Trophoblast cell (in vitro differentiated cells and primary cell): Measurements from ENCODE around the gene RNF212.
A peak's percentile ranks its signal among the peaks of the same experiment; 100 is the strongest.

Source experiments
- DNase-seq, 2 donors: peaks; one replicate each; pipeline ENCODE4 v3.0.0-alpha.2; 2016
- H2AFZ ChIP-seq: 2 replicates; pipeline ENCODE4 v1.6.1; 2013; ENCODE audit warnings: low read length, moderate library complexity, mild to moderate bottlenecking; ENCODE audit not compliant: insufficient read depth, poor library complexity
- H2AK5ac ChIP-seq: 2 replicates; pipeline ENCODE4 v1.6.1; 2013; ENCODE audit warnings: mild to moderate bottlenecking, low read length
- H2BK120ac ChIP-seq: 2 replicates; pipeline ENCODE4 v1.6.1; 2013; ENCODE audit warnings: low read length, mild to moderate bottlenecking, moderate library complexity; ENCODE audit not compliant: insufficient read depth, poor library complexity
- H2BK12ac ChIP-seq: 2 replicates; pipeline ENCODE4 v1.6.1; 2013; ENCODE audit warnings: mild to moderate bottlenecking, low read length, moderate library complexity
- H2BK5ac ChIP-seq: 2 replicates; pipeline ENCODE4 v1.6.1; 2013; ENCODE audit warnings: low read length, low read depth, moderate library complexity, mild to moderate bottlenecking; ENCODE audit not compliant: poor library complexity
- H3K14ac ChIP-seq: 2 replicates; pipeline ENCODE4 v1.6.1; 2013; ENCODE audit warnings: mild to moderate bottlenecking, low read length
- H3K18ac ChIP-seq: 2 replicates; pipeline ENCODE4 v1.6.1; 2013; ENCODE audit warnings: mild to moderate bottlenecking, low read length
- H3K23ac ChIP-seq: 2 replicates; pipeline ENCODE4 v1.6.1; 2013; ENCODE audit warnings: low read length
- H3K27ac ChIP-seq: 2 replicates; pipeline ENCODE4 v1.5.1; 2013; ENCODE audit warnings: low read depth, mild to moderate bottlenecking, inconsistent platforms, low read length, moderate library complexity
- H3K27me3 ChIP-seq: 2 replicates; pipeline ENCODE4 v1.6.1; 2013; ENCODE audit warnings: inconsistent platforms, mild to moderate bottlenecking, low read length, moderate library complexity; ENCODE audit not compliant: insufficient read depth
- H3K36me3 ChIP-seq, 2 experiments: 1 replicate in 1 of 2; 2 replicates in 1 of 2; pipeline ENCODE4 v1.6.1; 2013; ENCODE audit warnings: low read length in 2 of 2, mild to moderate bottlenecking in 2 of 2, moderate library complexity in 1 of 2; ENCODE audit not compliant: insufficient read depth in 2 of 2, control insufficient read depth in 1 of 2
- H3K4ac ChIP-seq: 2 replicates; pipeline ENCODE4 v1.6.1; 2013; ENCODE audit warnings: low read depth, mild to moderate bottlenecking, low read length, moderate library complexity
- H3K4me1 ChIP-seq, 2 experiments: 1 replicate in 1 of 2; 2 replicates in 1 of 2; pipeline ENCODE4 v1.6.1; 2013; ENCODE audit warnings: low read length in 2 of 2, mild to moderate bottlenecking in 2 of 2, moderate library complexity in 1 of 2; ENCODE audit not compliant: insufficient read depth in 2 of 2, control insufficient read depth in 1 of 2
- H3K4me2 ChIP-seq: 2 replicates; pipeline ENCODE4 v1.6.1; 2013; ENCODE audit warnings: inconsistent platforms, mild to moderate bottlenecking, low read length, moderate library complexity
- H3K4me3 ChIP-seq: 2 replicates; pipeline ENCODE4 v1.5.1; 2013; ENCODE audit warnings: mild to moderate bottlenecking, low read depth, low read length, inconsistent platforms
- H3K79me1 ChIP-seq: one replicate; pipeline ENCODE4 v1.6.1; 2013; ENCODE audit warnings: low read length
- H3K79me2 ChIP-seq: 2 replicates; pipeline ENCODE4 v1.6.1; 2013; ENCODE audit warnings: low read length, mild to moderate bottlenecking; ENCODE audit not compliant: control insufficient read depth, insufficient read depth, poor library complexity
- H3K9ac ChIP-seq: 2 replicates; pipeline ENCODE4 v1.6.1; 2013; ENCODE audit warnings: mild to moderate bottlenecking, low read length
- H3K9me3 ChIP-seq: 2 replicates; pipeline ENCODE4 v1.6.1; 2013; ENCODE audit warnings: low read depth, mild to moderate bottlenecking, control low read depth, inconsistent platforms, low read length; ENCODE audit not compliant: insufficient read depth
- H4K12ac ChIP-seq: 2 replicates; pipeline ENCODE4 v1.6.1; 2013; ENCODE audit warnings: low read depth, mild to moderate bottlenecking, low read length, moderate library complexity
- H4K8ac ChIP-seq: 2 replicates; pipeline ENCODE4 v1.6.1; 2013; ENCODE audit warnings: low read depth, mild to moderate bottlenecking, low read length, moderate library complexity
- H4K91ac ChIP-seq: one replicate; pipeline ENCODE4 v1.6.1; 2013; ENCODE audit warnings: low read depth, mild to moderate bottlenecking, low read length, moderate library complexity
- WGBS: extraction: QIAGEN DNeasy Blood & Tissue Kit; methylation state at CpG from one replicate; pipeline ENCODE4 v1.1.7; 2013; ENCODE audit warnings: missing lambda C conversion rate; ENCODE audit not compliant: insufficient read length, insufficient coverage; ENCODE audit errors: extremely low coverage; 5-methylcytosine and 5-hydroxymethylcytosine counted together

RNF212 gene

DNA sequence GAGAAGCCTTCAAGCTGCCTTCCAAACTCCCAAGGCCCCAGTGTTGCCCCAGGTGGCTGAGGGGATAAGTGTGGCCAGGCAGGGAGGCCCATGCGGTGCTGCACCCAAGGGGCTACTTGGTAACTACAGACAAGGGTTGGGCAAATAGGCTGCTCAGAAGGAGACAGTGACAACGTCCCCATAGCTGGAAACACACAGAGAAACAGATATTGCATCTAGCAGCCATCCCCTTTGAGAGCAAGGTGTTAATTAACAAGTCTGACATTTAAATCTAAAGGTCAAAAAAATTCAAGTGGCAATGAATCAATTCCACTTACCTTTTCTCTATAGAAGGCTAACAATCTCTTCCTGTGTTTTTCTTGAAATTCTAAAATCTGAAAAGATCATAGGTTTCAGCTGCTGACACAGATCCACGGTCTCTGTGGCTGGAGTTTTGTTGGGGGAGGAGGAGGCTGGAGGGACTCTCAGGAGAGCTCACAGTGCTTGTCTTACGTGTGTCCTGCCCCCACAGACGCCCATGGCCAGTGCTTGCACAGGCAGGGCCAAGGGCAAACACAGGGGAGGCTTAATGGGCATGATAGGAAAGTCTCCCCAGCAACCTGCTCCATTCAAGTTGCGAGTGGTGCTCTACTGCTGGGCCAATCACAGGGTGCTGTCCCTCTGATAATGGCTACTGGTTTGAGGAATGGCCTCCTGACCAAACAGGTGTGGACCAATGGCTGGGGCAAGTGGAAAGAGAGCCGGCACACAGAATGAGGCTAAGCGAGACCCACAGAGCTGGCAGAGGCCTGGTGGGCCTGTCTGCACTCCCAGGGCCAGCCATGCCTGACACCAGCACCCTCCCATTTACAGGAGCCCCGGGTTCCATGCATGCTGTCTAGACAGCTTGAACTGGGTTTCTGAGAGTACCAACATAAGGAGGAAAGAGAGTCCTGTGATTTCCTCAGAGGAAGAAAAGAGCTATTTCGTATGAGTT, 22.6 kb downstream of the RNF212 start:
- H4K91ac ChIP-seq, result no peak overlapping the region
- no peak overlapping the region for H2AK5ac ChIP-seq
- H3K79me1 ChIP-seq, result no peaks in the 10 kb centered on the region
- no peak overlapping the region for H3K18ac ChIP-seq
- no peak overlapping the region for H3K27ac ChIP-seq
- H3K23ac ChIP-seq, result no peak overlapping the region
- H4K12ac ChIP-seq, result no peak overlapping the region
- H3K4ac ChIP-seq, result no peak overlapping the region
- no peak overlapping the region for H3K4me2 ChIP-seq
- no peak for DNase-seq
- no peaks in the 10 kb centered on the region for H3K27me3 ChIP-seq
- no peaks in the 10 kb centered on the region for H3K79me2 ChIP-seq
- H3K14ac ChIP-seq, result no peak overlapping the region
- no peaks in the 10 kb centered on the region for H3K4me1 ChIP-seq
- no peak overlapping the region for H3K4me3 ChIP-seq
- no peak overlapping the region for H4K8ac ChIP-seq
- no peak overlapping the region for H3K9ac ChIP-seq
- H2BK120ac ChIP-seq, result no peak overlapping the region
- WGBS, result no CpG with 5 or more reads among the region's 10 CpGs
- peaks cover 21% of the 10 kb centered on the region for H3K9me3 ChIP-seq
- no peaks in the 10 kb centered on the region for H3K36me3 ChIP-seq
- no peak overlapping the region for H2BK5ac ChIP-seq
- H2AFZ ChIP-seq, result no peak overlapping the region
- no peak overlapping the region for H2BK12ac ChIP-seq

DNA sequence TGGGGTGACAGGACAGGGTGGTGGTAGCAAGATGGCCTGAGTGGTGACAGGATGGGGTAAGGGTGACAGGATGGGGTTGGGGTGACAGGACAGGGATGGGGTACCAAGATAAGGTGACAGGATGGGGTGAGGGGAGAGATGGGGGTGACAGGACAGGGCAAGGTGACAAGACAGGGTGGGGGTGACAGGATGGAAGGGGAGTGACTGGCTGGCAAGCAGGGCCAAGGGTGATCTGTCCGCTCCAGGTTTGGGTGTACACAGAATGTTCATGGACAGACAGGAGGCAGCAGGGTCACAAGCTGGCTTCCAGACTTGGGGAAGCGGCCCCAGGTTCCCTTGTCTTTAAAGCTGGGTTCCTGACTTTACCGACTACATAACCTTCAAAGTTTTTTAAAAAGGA, 23.3 kb downstream of the RNF212 start:
- WGBS, result no CpG with 5 or more reads among the region's 3 CpGs
- no peak overlapping the region for H4K8ac ChIP-seq
- no peak overlapping the region for H3K18ac ChIP-seq

DNA sequence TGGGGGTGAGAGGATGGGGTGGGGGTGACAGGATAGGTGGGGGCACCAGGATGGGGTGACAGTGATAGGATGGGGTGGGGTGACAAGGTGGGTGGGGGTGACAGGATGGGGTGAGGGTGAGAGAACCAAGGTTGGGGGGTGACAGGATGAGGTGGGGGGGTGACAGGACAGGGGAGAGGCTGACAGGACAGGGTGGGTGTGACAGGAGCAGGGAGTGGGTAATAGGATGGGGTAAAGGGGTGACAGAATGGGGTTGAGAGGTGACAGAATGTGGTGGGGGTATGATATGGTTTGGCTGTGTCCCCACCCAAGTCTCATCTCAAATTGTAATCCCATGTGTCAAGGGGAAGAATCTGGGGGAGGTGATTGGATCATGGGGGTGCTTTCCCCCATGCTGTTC, 26.0 kb downstream of the RNF212 start:
- H4K8ac ChIP-seq, result no peak overlapping the region

More for the DNA sequence above, 23.3 kb downstream of the RNF212 start:
- Histone ChIP-seq H3K4me2 (no peak overlapping the region), H4K91ac (no peak overlapping the region), H3K4ac (no peak overlapping the region), H2BK5ac (no peak overlapping the region), H3K9ac (peak overlapping the region; percentile 42), H3K14ac (no peak overlapping the region), H3K79me1 (no peaks in the 10 kb centered on the region), H4K12ac (no peak overlapping the region), H2AFZ (no peak overlapping the region), H3K9me3 (peaks cover 21% of the 10 kb centered on the region), H3K36me3 (no peaks in the 10 kb centered on the region), H3K27ac (no peak overlapping the region), H3K23ac (no peak overlapping the region), H3K4me3 (no peak overlapping the region), H2BK12ac (no peak overlapping the region), H3K79me2 (no peaks in the 10 kb centered on the region), H2AK5ac (no peak overlapping the region), H3K27me3 (no peaks in the 10 kb centered on the region), H2BK120ac (no peak overlapping the region), H3K4me1 (no peaks in the 10 kb centered on the region)
- no peak for DNase-seq

DNA sequence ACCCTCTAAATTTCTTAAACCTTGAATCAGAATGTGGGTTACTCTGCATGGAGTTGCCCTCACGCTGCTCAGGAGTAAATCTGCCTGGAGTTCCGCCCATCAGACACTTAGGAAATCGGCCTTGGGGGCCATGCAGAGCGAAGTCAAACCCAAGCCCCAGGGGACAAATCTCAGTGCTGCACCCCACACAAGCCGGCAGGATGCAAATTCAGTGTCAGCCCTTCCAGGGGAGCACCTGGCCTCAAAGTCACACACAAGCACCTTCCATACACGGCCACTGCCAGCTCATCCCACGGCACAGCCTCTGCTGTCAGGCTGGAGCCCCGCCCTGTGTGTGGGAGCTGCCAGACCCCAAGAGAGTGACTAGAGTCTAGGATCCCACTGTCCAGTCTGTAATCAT, 27.4 kb downstream of the RNF212 start:
- H3K27ac ChIP-seq, result no peak overlapping the region
- no peak overlapping the region for H3K4me2 ChIP-seq
- H4K8ac ChIP-seq, result no peak overlapping the region
- H3K36me3 ChIP-seq, result no peaks in the 10 kb centered on the region
- no peaks in the 10 kb centered on the region for H3K4me1 ChIP-seq
- H3K79me1 ChIP-seq, result no peaks in the 10 kb centered on the region
- H3K9me3 ChIP-seq, result peaks cover 17% of the 10 kb centered on the region
- H3K4ac ChIP-seq, result no peak overlapping the region
- H3K14ac ChIP-seq, result no peak overlapping the region
- no peak for DNase-seq
- no peaks in the 10 kb centered on the region for H3K79me2 ChIP-seq
- H2BK120ac ChIP-seq, result no peak overlapping the region
- H3K4me3 ChIP-seq, result no peak overlapping the region
- H2BK12ac ChIP-seq, result no peak overlapping the region
- H4K91ac ChIP-seq, result no peak overlapping the region
- H2AFZ ChIP-seq, result no peak overlapping the region
- WGBS, result no CpG with 5 or more reads among the region's 8 CpGs
- H2AK5ac ChIP-seq, result no peak overlapping the region
- H2BK5ac ChIP-seq, result no peak overlapping the region
- H4K12ac ChIP-seq, result peak overlapping the region; percentile 28
- no peak overlapping the region for H3K9ac ChIP-seq
- H3K23ac ChIP-seq, result no peak overlapping the region
- H3K18ac ChIP-seq, result no peak overlapping the region
- H3K27me3 ChIP-seq, result no peaks in the 10 kb centered on the region

More for the DNA sequence above, 26.0 kb downstream of the RNF212 start:
- Histone ChIP-seq H2BK12ac (no peak overlapping the region), H4K12ac (no peak overlapping the region), H3K23ac (no peak overlapping the region), H2BK120ac (no peak overlapping the region), H3K18ac (no peak overlapping the region), H3K4me2 (no peak overlapping the region), H3K9me3 (peaks cover 19% of the 10 kb centered on the region), H2BK5ac (no peak overlapping the region), H4K91ac (no peak overlapping the region), H3K79me1 (no peaks in the 10 kb centered on the region), H3K14ac (no peak overlapping the region), H3K79me2 (no peaks in the 10 kb centered on the region), H3K27ac (no peak overlapping the region), H3K4me1 (no peaks in the 10 kb centered on the region), H3K9ac (no peak overlapping the region), H2AK5ac (no peak overlapping the region), H3K4me3 (no peak overlapping the region), H3K27me3 (no peaks in the 10 kb centered on the region), H2AFZ (no peak overlapping the region), H3K36me3 (no peaks in the 10 kb centered on the region), H3K4ac (no peak overlapping the region)
- DNase-seq, result no peak
